DOHH2 (cell line): ENCODE measurements around the gene SLC22A14.

Experiments used
- H3F3A ChIP-seq: fragments of 200-600 bp; sonication (generic), shearing (Covaris generic); 2 replicates; pipeline ENCODE4 v1.6.0; 2016; ENCODE audit warnings: antibody characterized with exemption, mild to moderate bottlenecking; ENCODE audit not compliant: control insufficient read depth, insufficient read depth
- H3K27ac ChIP-seq: fragments of 200-600 bp; sonication (generic); 2 replicates; pipeline ENCODE4 v1.5.1; 2014; ENCODE audit warnings: low read depth, mild to moderate bottlenecking, low read length, moderate library complexity
- H3K27me3 ChIP-seq: fragments of 200-600 bp; sonication (generic); 2 replicates; pipeline ENCODE4 v1.6.1; 2014; ENCODE audit warnings: mild to moderate bottlenecking, low read length, mixed read lengths; ENCODE audit not compliant: control insufficient read depth
- H3K36me3 ChIP-seq: fragments of 200-600 bp; sonication (generic); 2 replicates; pipeline ENCODE4 v1.6.1; 2014; ENCODE audit warnings: mild to moderate bottlenecking, low read length, moderate library complexity, mixed read lengths; ENCODE audit not compliant: control insufficient read depth
- H3K4me1 ChIP-seq: fragments of 200-600 bp; sonication (generic); 2 replicates; pipeline ENCODE4 v1.6.1; 2014; ENCODE audit warnings: mild to moderate bottlenecking, low read length, mixed read lengths; ENCODE audit not compliant: control insufficient read depth
- H3K4me2 ChIP-seq: fragments of 200-600 bp; sonication (generic); 2 replicates; pipeline ENCODE4 v1.6.0; 2014; ENCODE audit warnings: mild to moderate bottlenecking, low read length, moderate library complexity
- H3K4me3 ChIP-seq: fragments of 200-600 bp; sonication (generic); 2 replicates; pipeline ENCODE4 v1.5.1; 2014; ENCODE audit warnings: mild to moderate bottlenecking, low read length, mixed read lengths
- H3K79me2 ChIP-seq: fragments of 200-600 bp; sonication (generic); 2 replicates; pipeline ENCODE4 v1.6.1; 2014; ENCODE audit warnings: mild to moderate bottlenecking, low read length, mixed read lengths; ENCODE audit not compliant: control insufficient read depth
- H3K9me2 ChIP-seq: fragments of 200-600 bp; sonication (generic); replicated peaks from 2 replicates; pipeline ENCODE4 v1.6.1; 2014; ENCODE audit warnings: mild to moderate bottlenecking, low read length, mixed read lengths; ENCODE audit not compliant: control insufficient read depth
- H3K9me3 ChIP-seq: fragments of 200-600 bp; sonication (generic); 2 replicates; pipeline ENCODE4 v1.6.1; 2014; ENCODE audit warnings: antibody characterized with exemption, low read length, mixed read lengths; ENCODE audit not compliant: control insufficient read depth, insufficient read depth
- H4K20me1 ChIP-seq: fragments of 200-600 bp; sonication (generic); 2 replicates; pipeline ENCODE4 v1.6.0; 2014; ENCODE audit warnings: low read depth, mild to moderate bottlenecking, antibody characterized with exemption, low read length, moderate library complexity; ENCODE audit not compliant: control insufficient read depth, insufficient read depth
- CTCF ChIP-seq: fragments of 200-600 bp; sonication (generic); IDR thresholded peaks from one replicate; pipeline ENCODE4 v1.5.1; 2014; ENCODE audit warnings: antibody characterized with exemption, mild to moderate bottlenecking, low read depth, low read length; ENCODE audit not compliant: poor library complexity, severe bottlenecking
- EZH2phosphoT487 ChIP-seq: fragments of 200-600 bp; sonication (generic); IDR thresholded peaks from 2 replicates; pipeline ENCODE4 v1.6.1; 2017; ENCODE audit warnings: borderline replicate concordance, mild to moderate bottlenecking, antibody characterized with exemption, low read length, moderate library complexity, mixed read lengths

The SLC22A14 gene

GRCh38 chr3:38312356-38312755, 30.3 kb downstream of the SLC22A14 start:
- Histone ChIP-seq H3K4me2 (no peak overlapping the region), H3K9me2 (no peaks in the 10 kb centered on the region), H3K36me3 (no peaks in the 10 kb centered on the region), H3K27ac (no peak overlapping the region), H3K9me3 (no peaks in the 10 kb centered on the region), H3K4me1 (no peaks in the 10 kb centered on the region), H3K27me3 (peaks cover 33% of the 10 kb centered on the region), H4K20me1 (no peaks in the 10 kb centered on the region), H3K79me2 (no peaks in the 10 kb centered on the region), H3K4me3 (no peak overlapping the region), H3F3A (no peaks in the 10 kb centered on the region)
- no peak for TF ChIP-seq CTCF
- no peak for TF ChIP-seq EZH2phosphoT487

- no peaks in the 10 kb centered on the region for H3K9me3 ChIP-seq
- H3K27ac ChIP-seq: no peak overlapping the region
- H3K9me2 ChIP-seq: no peaks in the 10 kb centered on the region
- H3K36me3 ChIP-seq: no peaks in the 10 kb centered on the region
- peaks cover 33% of the 10 kb centered on the region for H3K27me3 ChIP-seq
- H3K4me1 ChIP-seq: no peaks in the 10 kb centered on the region
- no peak overlapping the region for H3K4me2 ChIP-seq
- no peaks in the 10 kb centered on the region for H4K20me1 ChIP-seq
- H3K79me2 ChIP-seq: no peaks in the 10 kb centered on the region
- TF ChIP-seq EZH2phosphoT487 (no peak), CTCF (no peak)
- no peaks in the 10 kb centered on the region for H3F3A ChIP-seq
- no peak overlapping the region for H3K4me3 ChIP-seq
Observed at GRCh38 chr3:38313263-38313662, 31.2 kb downstream of the SLC22A14 start.

- Histone ChIP-seq H3K4me2 (no peak overlapping the region), H3K9me2 (no peaks in the 10 kb centered on the region), H3K36me3 (no peaks in the 10 kb centered on the region), H3K9me3 (no peaks in the 10 kb centered on the region), H3F3A (no peaks in the 10 kb centered on the region), H4K20me1 (no peaks in the 10 kb centered on the region), H3K4me3 (no peak overlapping the region), H3K4me1 (no peaks in the 10 kb centered on the region), H3K79me2 (no peaks in the 10 kb centered on the region), H3K27me3 (peaks cover 33% of the 10 kb centered on the region), H3K27ac (no peak overlapping the region)
- TF ChIP-seq CTCF (no peak), EZH2phosphoT487 (no peak)
Observed at GRCh38 chr3:38313695-38314094, 31.6 kb downstream of the SLC22A14 start.
